GM18502 (cell line): Measurements from ENCODE around the gene CDC42EP5.
"Not testable (repeated sequence)": the region's sequence is repeated elsewhere in the genome, so short reads cannot be mapped to it uniquely, and the experiment has no call there.

ENCODE experiments used
- ATAC-seq: cut with Tn5 transposase; IDR thresholded peaks from one replicate; pipeline ENCODE4 v1.9.1; 2021; ENCODE audit warnings: mild to moderate bottlenecking; ENCODE audit not compliant: unreplicated experiment, poor library complexity

CDC42EP5 gene, protein sequence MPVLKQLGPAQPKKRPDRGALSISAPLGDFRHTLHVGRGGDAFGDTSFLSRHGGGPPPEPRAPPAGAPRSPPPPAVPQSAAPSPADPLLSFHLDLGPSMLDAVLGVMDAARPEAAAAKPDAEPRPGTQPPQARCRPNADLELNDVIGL

DNA sequence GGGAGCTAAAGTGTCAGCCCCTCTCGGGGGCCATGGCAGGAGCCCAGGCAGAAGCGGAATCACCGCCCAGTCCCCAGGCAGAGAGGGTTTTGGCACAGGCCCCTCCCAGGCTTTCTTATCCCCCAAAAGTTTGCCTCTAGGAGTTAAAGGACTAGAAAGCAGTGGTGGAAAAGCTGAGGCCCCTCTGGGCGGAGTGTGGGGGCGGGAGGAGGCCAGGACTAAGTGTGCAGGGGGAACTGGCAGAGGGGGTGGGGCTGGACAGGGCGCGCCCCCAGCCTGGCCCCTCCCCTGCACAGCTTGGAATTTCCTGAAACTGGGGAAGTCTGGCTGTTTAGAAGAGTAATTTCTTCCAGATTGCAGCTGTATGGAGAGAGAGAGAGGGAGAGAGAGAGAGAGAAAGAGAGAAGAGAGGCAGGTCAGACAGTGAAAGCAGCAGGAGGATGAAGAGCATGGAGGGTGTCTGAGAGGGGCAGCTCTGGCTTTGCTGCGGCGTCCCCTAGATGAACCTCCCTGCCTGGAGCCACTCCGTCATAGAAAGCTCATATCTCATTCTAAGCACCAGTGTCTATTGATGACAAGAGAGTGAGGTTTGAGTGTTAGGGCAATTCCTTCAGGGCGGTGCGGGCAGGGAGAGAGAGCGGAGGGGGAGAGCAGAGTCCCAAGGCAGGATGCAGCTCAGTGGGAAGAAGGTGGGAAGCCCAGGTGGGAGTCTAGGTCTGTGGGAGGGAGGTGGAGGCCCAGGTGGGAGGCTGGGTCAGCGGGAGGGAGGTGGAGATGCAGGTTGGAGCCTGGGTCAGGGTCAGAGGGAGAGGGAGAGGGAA is at the start of gene CDC42EP5:
Gene CDC42EP5 (minus strand): TSS at position 226 of the 821 bp plus-strand sequence. CDS start 7,749 bp downstream, outside the sequence.
- ATAC-seq: no peak

DNA sequence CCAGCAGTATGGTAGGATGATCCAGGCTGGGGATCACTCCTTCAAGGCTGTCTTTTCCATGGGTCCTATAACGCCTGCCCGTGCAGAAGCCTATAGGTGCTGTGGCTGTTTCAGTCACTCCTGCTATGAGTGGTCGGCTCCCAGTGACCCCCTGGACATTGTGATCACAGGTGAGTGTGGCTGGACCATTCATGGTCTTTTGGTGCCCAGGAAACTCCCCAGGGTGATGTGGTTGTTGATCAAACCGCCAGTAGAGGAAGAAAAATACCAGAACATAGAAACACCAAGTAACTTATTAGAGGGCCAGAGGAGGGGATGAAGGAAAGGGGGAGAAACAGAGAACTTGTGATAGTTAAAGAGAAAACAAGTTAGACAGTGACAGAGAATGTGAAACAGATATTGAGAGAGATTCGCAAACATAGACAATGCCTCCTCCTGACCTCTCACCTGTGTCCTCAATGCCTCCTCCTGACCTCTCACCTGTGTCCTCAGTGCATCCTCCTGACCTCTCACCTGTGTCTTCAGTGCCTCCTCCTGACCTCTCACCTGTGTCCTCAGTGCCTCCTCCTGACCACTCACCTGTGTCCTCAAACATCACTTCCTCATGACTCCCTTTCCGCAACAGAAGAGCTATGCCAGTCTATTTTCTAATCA is 48.9 kb upstream of the CDC42EP5 start:
- ATAC-seq: no peak

DNA sequence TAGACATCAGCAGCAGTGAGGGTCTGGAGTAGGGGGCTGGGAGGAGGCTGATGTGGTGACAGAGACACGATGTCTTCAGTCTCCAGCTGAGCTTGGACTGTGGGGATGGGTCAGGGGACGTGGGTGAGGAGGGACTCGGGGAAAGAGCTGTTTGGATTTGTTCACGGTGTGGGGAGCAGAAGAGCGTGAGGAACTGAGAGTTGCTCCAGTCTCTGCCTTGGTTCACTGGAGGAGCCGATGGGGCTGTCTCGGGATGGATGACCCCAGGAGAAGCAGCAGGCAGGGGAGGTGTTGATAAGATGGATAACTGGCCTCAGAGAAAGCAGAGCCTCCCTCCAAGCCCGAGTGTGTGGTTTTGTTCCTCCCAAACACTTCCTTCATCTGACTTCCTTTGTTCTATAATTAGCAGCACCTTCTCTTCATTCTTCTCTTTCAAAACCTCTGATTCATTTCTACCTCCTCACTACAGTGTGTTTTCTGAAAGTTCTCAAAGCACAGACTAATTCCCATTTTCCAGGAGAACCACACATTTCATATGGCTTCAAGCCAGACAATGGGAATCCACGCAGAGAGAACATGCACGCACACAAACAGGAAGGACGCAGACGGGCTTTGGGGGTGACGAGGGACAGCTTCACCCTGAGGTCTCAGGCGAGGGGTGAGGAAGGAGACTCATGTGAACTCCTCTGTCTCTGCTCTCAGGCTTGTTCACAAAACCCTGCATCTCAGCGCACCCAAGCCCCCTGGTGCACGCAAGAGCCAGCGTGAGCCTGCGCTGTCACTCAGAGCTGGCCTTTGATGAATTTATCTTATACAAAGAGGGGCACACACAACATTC is 48.1 kb upstream of the CDC42EP5 start:
- no peak for ATAC-seq

DNA sequence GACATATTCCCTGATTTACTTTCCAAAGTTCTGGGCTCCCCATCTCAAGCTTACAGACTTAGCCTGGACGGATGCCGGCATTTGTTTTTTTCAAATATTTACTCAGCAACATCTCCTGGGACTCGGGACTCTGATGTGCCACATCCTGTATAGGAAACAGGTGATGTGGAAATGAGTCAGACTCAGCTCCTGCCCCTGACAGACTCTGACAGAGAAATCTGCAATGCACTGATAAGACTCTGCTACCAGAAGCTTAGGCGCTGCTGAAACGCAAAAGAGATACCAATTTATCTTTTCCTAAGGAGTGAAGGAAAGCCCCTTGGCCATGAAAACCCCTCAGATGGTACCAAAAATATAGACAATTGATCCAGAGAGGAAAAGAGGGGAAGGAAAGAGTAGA is 45.7 kb upstream of the CDC42EP5 start:
- peak; percentile 66 for ATAC-seq

DNA sequence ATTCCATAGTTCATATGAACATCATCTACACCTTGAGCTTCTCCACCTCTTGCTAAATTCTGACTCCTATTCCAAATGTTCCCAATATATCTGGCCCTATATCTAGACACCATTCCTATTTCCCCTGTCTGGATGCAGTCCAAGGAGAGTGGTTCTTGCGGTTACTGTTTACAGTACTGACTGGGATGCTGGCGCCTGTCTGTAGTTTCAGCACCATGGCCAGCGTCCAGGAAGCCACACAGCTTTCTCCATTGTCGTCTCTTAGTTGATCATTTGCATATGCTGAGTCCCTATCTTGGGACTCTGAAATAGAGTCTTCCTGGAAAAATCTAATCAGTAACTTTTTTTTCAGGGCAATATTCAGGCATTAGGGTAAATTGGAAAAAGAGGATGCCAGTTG is 44.4 kb upstream of the CDC42EP5 start:
- no peak for ATAC-seq

DNA sequence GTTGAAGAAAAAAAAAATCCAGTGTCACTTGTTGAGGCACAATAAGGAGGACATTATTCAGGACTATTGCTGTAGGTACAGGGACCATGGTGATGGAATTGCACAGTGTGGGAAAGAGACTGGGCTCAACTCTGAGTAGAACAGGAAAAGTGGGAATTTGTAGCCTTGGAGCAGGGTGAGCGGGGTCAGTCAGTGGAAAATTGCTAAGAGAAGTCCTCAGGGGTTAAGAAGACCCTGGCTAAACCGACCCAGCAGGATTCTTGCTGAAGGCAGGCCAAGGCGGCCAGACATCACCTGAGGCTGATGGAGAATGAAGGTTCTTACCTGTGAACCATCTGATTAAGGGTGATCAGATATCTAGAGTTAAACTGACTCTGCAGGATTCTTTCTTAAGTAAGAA is 42.1 kb upstream of the CDC42EP5 start:
- ATAC-seq: no peak

DNA sequence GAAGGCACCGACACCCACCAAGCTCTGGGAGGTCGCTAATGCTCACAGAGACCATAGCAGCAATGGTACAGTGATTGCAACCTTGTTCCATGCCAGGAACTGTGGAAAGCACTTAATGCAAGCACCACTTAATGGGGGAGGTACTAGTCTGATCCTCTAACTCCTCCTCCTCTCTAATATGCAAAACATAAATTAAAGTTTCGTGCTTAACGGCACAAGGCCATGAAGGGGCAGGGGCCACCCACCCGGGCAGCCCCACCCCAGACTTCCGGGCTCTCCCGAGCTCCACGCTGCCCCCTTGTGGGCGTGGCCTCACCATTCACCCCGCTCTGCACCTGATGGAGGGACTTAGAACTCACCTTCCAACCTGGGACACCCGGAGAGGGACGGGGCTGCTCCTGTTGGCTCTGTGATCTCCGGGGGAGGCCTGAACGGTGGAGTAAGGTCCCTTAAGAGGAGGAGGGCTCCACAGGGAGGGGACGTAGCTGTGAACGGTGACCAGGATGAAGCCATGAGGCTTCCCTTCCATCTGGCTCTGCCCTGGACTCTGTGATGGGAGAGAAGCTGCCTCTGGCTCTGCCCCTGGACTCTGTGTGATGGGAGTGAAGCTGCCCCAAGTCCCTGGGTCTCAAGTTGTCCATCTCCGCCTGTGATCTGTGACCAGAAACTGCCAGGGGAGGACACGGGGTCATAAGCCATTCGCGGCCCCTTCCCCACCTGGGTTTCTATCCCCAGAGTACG is 36.3 kb upstream of the CDC42EP5 start:
- not testable (repeated sequence) for ATAC-seq

DNA sequence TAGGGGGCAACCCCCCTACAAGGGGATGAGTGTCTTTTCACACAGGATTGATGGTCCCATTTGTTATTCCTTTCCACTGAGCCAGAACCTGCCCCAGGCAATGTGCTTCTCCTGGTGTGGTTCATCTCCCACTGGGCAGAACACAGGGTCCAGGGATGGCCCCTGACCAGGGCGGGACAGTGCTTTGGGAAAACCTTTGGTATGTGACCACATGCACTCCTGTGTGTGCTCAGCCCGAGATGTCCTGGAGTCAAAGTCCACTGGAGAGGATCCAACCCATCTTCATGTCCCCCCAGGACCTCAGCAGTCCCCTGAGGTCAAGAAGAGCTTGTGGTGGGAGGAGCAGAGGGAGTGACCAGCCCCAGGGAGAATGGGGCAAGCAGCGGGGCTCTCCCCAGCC is 35.4 kb upstream of the CDC42EP5 start:
- ATAC-seq: not testable (repeated sequence)

DNA sequence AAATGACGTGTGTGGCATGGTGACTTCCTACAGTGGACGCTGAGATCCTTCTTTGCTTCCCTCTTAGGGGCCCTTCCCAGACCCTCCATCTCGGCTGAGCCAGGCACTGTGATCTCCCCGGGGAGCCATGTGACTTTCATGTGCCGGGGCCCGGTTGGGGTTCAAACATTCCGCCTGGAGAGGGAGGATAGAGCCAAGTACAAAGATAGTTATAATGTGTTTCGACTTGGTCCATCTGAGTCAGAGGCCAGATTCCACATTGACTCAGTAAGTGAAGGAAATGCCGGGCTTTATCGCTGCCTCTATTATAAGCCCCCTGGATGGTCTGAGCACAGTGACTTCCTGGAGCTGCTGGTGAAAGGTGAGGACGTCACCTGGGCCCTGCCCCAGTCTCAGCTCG is 34.7 kb upstream of the CDC42EP5 start:
- no peak for ATAC-seq

DNA sequence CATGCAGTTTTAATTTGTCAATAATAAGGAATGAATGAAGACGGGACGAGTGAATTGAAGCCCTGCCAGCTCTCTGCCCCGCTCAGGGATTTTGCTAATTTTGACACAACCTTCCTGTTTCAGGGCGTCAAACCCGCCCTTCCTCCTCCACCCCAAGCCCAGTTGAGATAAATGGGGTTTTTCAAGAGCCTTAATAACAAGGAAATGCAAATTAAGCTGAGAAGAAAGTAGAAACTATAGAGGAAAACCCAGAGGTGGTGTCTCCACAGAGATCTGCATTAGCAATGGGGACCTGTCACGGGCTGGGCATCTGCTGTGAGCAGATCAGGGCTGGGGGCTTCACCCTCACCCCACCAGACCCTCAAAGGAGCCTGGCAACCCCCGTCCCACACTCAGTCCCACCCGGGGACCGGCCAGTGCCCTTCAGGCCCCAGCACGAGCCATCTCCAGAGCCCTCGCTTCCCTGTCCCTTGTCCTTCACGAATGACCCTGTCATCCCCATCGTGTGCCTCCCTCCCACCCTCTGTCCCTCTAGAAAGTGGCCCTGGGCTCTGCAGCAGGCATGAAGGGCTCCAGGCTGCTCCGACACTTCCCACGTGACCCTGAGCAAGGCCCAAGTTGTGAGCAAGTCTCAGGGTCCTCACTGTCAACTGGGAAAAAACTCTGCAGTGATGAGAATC is 34.1 kb upstream of the CDC42EP5 start:
- not testable (repeated sequence) for ATAC-seq

DNA sequence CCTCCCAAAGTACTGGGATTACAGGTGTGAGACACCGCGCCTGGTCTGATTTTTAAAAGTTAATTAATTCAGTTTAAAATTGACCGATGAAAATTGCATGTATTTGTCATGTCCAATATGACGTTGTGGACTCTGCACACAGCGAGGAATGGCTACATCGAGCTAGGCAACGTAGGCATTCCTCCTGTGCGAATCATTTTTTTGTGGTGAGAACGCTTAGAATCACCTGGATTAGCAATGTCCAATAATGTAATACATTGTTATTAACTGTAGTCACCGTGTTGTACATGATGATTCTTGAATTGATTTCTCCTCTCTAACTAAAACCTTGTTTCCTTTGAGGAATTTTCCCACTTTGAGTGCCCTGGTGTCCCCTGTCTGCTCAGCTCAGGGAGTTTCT is 33.0 kb upstream of the CDC42EP5 start:
- no peak for ATAC-seq

DNA sequence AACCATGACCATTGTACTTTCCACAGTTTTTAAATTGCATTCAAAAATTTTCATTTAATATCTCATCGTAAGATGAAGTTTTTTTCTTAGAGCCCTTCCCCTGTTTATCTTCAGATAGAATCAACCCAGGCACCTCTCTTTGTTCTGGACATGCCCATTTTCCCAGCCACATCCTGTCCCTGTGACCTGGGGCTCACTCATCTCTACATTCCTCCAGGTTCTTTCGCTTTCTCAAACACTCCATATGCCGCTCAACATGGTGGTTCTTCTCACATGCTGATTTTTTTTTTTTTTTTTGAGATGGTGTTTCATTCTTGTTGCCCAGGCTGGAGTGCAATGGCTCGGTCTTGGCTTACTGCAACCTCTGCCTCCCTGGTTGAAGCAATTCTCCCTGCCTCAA is 32.4 kb upstream of the CDC42EP5 start:
- not testable (repeated sequence) for ATAC-seq

DNA sequence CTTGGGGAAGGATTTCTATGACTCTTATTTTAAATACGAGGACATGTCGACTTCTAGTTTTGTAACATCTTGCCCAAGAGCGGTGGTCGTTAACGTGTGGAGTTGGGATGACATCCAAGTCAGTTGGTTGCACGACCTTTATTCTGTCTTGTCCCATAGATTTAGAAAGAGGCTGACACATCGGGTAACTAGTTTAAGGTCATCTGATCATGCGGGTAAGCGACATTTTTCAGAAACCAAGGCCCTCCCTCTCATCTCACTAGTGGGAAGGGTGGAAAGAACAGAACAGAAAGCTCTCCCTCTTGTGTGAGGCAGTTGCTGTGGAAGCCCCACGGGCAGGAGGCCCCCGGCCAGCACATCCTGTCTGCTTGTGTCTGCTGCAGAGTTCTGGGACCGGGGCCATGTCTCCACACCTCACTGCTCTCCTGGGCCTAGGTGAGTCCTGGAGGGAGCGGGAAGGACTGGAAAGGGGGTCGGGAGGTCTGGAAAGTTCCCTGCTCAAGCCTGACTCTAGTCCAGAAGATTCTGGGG is 29.5 kb upstream of the CDC42EP5 start, which contains the start of gene LAIR2:
Gene LAIR2 (plus strand): TSS at position 314 of the 531 bp plus-strand sequence. CDS start 88 bp downstream, at position 402.
- no peak for ATAC-seq

DNA sequence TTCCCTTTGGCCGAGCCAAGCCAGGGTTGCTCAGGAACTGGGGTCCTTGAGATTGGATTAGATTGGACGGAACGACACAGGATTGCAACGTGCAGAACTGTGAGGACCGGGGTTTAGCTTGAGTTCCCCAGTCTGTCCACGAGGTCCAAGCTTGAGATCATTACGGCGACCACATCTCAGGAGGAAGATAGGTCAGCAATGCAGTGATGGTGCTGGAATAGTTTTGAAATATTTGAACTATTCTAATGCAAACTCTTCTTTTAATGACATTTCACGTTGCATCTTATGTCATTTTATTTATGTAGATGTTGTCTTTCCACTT is 25.3 kb upstream of the CDC42EP5 start:
- not testable (repeated sequence) for ATAC-seq

DNA sequence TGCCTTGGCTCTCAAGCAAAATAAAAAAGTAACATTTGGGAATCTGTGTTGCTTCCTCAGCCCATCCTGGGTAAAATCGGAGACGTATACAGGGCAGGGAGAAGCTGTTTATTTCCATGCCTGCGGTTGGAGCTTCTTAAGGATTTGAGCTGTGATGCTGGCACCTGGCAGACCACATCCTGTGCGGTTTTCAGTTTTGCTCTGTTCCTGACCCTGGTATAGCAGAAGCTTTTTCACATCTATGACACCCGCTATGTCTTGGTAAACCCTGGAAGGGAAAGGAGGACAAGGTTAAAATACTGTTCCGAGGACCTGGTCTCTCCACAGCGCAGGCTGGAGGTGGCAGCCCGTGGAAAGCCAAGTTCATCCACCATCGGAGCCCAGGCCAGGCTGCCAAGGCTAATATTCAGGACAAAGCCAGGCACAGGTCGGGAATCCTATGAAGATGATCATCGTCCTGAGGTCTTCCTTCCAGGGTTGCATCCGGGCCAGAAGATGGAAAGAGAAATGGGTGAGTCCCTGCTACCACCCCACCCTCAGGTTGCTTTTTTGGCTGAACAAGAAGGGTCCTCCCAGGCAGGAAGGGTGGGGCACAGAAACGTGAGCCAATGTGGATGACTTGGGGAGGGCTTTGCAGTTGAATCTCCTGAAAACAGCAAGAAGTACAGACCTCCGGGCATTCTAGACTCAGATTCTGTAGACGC is 24.8 kb upstream of the CDC42EP5 start:
- ATAC-seq: not testable (repeated sequence)

DNA sequence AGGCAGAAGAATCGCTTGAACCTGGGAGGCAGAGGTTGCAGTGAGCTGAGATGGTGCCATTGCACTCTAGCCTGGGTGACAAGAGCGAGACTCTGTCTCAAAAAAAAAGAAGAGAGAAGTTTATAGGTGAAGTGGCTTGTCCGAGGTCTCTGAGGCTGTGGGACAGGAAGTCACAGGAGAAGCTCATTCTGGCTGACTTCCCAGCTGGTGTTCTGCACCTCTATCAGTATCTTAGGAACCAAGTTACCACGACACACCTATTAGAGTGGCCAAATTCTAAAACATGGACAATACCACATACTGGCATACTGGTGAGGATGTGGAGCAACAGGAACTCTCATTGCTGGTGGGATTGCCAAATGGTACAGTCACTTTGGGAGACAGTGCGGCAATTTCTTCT is 22.2 kb upstream of the CDC42EP5 start:
- not testable (repeated sequence) for ATAC-seq

DNA sequence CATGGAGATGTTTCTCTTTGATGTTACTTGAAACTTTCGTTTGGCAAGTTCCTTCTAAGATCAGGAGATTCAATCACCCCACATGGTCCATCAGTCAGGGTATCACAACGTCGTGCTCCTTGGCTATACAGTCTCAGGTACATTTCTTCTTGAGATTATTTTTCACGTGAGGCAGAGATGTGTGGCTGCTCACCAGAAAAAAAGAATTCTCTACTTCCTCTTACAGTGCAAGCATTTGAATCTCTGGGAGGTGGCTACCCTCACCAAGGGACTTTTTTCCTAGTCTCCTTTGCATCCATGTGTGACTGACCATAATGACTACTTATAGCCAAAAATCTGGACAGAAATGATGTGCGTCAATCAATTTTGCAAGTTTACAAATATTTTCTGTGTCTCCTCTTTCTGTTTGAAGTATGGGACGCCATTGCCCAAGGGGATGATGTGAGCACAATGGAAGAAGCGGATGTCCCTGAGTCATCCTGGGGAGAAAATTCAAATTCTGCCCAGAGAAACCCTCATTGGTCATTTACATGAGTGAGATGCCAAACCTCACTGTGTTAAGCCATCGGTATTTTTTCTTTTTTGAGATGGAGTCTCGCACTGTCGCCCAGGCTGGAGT is 21.0 kb upstream of the CDC42EP5 start:
- ATAC-seq: no peak

DNA sequence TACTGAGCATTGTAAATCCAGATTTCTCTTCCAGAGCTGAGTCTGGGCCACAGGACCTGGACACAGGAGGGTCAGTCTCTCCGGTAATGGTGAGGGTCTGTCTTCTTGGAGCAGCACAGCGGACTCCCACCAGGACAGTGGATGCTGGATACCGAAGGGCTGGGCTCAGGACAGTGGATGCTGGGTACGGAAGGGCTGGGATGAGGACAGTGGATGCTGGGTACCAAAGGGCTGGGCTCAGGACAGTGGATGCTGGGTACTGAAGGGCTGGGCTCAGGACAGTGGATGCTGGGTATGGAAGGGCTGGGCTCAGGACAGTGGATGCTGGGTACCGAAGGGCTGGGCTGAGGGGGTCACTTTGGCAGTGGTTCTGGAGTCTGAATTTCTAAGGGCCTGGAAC is 20.0 kb upstream of the CDC42EP5 start:
- ATAC-seq: not testable (repeated sequence)
